Measurements from ENCODE around the gene WDR27.
"Not testable (repeated sequence)": the region's sequence is repeated elsewhere in the genome, so short reads cannot be mapped to it uniquely, and the experiment has no call there.

The WDR27 gene

GRCh38 chr6:169618526-169619490, 83.0 kb downstream of the WDR27 start:
- peak; percentile 20 for DNase-seq (ENCODE audit: low spot score)
- peak; percentile 49 for FAIRE-seq

GRCh38 chr6:169617562-169617961, 84.3 kb downstream of the WDR27 start:
- no peak for DNase-seq (ENCODE audit: low spot score)
- FAIRE-seq = no peak

- DNase-seq (ENCODE audit: low spot score); FAIRE-seq: not testable (repeated sequence)
These were observed 93.2 kb downstream of the WDR27 start for GRCh38 chr6:169608609-169609008.

GRCh38 chr6:169604076-169604475, 97.8 kb downstream of the WDR27 start:
- DNase-seq (ENCODE audit: low spot score) (no peak), FAIRE-seq (no peak)

GRCh38 chr6:169601129-169601528, 100.7 kb downstream of the WDR27 start:
- DNase-seq (ENCODE audit: low spot score); FAIRE-seq: not testable (repeated sequence)

- DNase-seq (ENCODE audit: low spot score) (no peak), FAIRE-seq (peak; percentile 58)
These were observed 109.3 kb downstream of the WDR27 start for GRCh38 chr6:169592558-169592957.

- no peak for DNase-seq (ENCODE audit: low spot score)
- no peak for FAIRE-seq
These were observed 110.2 kb downstream of the WDR27 start for GRCh38 chr6:169591616-169592015.

- FAIRE-seq (no peak), DNase-seq (ENCODE audit: low spot score) (no peak)
These were observed 111.4 kb downstream of the WDR27 start for GRCh38 chr6:169590376-169590939.

- FAIRE-seq = no peak
These were observed 112.1 kb downstream of the WDR27 start for GRCh38 chr6:169589699-169590257.

GRCh38 chr6:169589293-169589692, 112.5 kb downstream of the WDR27 start:
- no peak for FAIRE-seq
- DNase-seq (ENCODE audit: low spot score) = peak; percentile 19

More at GRCh38 chr6:169589699-169590257, 112.1 kb downstream of the WDR27 start:
- peak; percentile 25 for DNase-seq (ENCODE audit: low spot score)

- DNase-seq (ENCODE audit: low spot score) = no peak
- FAIRE-seq = no peak
These were observed 113.9 kb downstream of the WDR27 start for GRCh38 chr6:169587975-169588374.

GRCh38 chr6:169583886-169584541, 117.8 kb downstream of the WDR27 start:
- DNase-seq (ENCODE audit: low spot score) = no peak
- FAIRE-seq = no peak

- no peak for DNase-seq (ENCODE audit: low spot score)
- no peak for FAIRE-seq
These were observed 122.3 kb downstream of the WDR27 start for GRCh38 chr6:169579407-169580111.

- DNase-seq (ENCODE audit: low spot score) = no peak
- no peak for FAIRE-seq
These were observed 123.9 kb downstream of the WDR27 start for GRCh38 chr6:169577974-169578373.

GRCh38 chr6:169577236-169577635, 124.6 kb downstream of the WDR27 start:
- no peak for DNase-seq (ENCODE audit: low spot score)
- FAIRE-seq = no peak

- no peak for DNase-seq (ENCODE audit: low spot score)
- FAIRE-seq = no peak
These were observed 126.0 kb downstream of the WDR27 start for GRCh38 chr6:169575821-169576220.

GRCh38 chr6:169575365-169575764, 126.5 kb downstream of the WDR27 start:
- FAIRE-seq = no peak
- no peak for DNase-seq (ENCODE audit: low spot score)

GRCh38 chr6:169574420-169574819, 127.4 kb downstream of the WDR27 start:
- FAIRE-seq (no peak), DNase-seq (ENCODE audit: low spot score) (no peak)

- no peak for FAIRE-seq
- no peak for DNase-seq (ENCODE audit: low spot score)
These were observed 127.9 kb downstream of the WDR27 start for GRCh38 chr6:169573883-169574282.

- FAIRE-seq (no peak), DNase-seq (ENCODE audit: low spot score) (peak; percentile 7)
These were observed 130.5 kb downstream of the WDR27 start for GRCh38 chr6:169571123-169571962.
